ENCODE results near the gene RPL7A.
"Not testable (repeated sequence)": the region's sequence is repeated elsewhere in the genome, so short reads cannot be mapped to it uniquely, and the experiment has no call there.

Gene RPL7A

DNA sequence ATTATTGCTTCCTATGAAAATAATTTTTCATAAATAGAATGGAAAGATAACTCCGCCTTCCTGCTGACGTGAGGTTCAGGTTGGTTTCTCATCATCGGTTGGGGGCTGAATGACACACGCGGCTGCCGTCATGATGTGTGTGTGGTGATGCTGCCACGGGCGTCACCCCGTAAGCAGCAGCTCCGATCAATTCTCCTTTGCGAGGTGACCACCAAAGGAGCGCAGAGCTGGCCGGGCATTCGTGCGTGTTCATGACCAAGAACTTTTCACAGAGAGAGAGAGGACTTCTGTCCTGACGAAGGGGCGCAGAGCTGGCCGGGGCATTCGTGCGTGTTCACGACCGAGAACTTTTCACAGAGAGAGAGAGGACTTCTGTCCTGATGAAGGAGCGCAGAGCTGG is 42.3 kb upstream of the RPL7A start:
- TF ChIP-seq CTCF (conservative IDR thresholded peaks at IDR 0.05; ENCODE audit: low read depth, low read length), result no peak
- no peak for DNase-seq (ENCODE audit: low read depth)
- H3K4me3 ChIP-seq (ENCODE audit: low read length), result no peak overlapping the region

DNA sequence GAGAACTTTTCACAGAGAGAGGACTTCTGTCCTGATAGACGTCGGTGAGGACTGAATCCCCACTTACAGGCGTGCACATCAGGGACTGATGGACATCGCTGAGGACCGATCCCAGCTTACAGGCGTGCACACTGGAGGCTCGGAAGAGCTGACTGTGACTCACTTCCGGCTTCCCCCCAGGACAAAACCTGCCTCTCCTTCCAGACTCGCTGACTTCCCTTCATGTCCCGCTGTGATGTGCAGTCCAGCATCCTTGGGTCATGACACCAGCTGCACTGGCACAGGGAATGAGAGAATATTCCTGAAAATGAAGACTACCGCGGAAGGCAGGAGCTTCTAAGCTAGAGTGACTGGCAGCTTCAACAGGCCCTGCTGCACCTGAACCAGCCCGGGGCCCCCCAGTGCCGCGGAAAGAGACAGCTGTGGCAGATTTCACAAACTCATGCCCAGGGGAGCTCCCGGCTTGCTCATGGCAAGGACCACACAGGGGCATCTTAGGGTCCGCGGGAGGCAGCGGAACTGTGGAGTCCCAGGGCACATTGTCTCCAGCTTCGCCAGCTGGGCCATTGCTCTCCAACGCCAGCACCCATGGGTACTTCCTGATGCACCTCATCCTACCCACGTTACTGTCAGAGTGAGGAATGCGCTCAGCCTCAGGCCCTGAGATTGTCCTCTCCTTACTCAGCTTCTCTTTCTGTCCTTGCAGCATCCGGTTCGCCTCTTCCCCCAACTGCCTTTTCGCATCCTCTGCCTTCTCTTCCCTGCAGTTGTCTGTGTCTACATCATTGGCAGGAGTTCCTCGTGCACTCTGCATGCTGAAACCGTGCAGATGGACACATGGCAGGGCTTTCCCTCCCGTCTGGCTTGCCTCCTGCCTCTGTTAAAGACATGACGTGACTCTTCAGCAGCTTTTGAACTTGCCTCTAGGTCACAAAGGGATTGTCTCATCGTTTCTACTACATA is 41.5 kb upstream of the RPL7A start:
- H3K4me3 ChIP-seq (ENCODE audit: low read length), result no peak overlapping the region
- no peak for DNase-seq (ENCODE audit: low read depth)
- TF ChIP-seq CTCF (conservative IDR thresholded peaks at IDR 0.05; ENCODE audit: low read depth, low read length), result no peak

- no peak for TF ChIP-seq CTCF (conservative IDR thresholded peaks at IDR 0.05; ENCODE audit: low read depth, low read length)
Observed at GRCh38 chr9:133307301-133307700, 40.7 kb upstream of the RPL7A start.

GRCh38 chr9:133309608-133310007 is 38.4 kb upstream of the RPL7A start:
- no peak for TF ChIP-seq CTCF (conservative IDR thresholded peaks at IDR 0.05; ENCODE audit: low read depth, low read length)
- no peak for DNase-seq (ENCODE audit: low read depth)
- no peak overlapping the region for H3K4me3 ChIP-seq (ENCODE audit: low read length)

More at GRCh38 chr9:133307301-133307700, 40.7 kb upstream of the RPL7A start:
- H3K4me3 ChIP-seq (ENCODE audit: low read length), result no peak overlapping the region
- no peak for DNase-seq (ENCODE audit: low read depth)

GRCh38 chr9:133315997-133316396 is 32.0 kb upstream of the RPL7A start:
- no peak overlapping the region for H3K4me3 ChIP-seq (ENCODE audit: low read length)
- no peak for TF ChIP-seq CTCF (conservative IDR thresholded peaks at IDR 0.05; ENCODE audit: low read depth, low read length)
- DNase-seq (ENCODE audit: low read depth), result no peak

DNA sequence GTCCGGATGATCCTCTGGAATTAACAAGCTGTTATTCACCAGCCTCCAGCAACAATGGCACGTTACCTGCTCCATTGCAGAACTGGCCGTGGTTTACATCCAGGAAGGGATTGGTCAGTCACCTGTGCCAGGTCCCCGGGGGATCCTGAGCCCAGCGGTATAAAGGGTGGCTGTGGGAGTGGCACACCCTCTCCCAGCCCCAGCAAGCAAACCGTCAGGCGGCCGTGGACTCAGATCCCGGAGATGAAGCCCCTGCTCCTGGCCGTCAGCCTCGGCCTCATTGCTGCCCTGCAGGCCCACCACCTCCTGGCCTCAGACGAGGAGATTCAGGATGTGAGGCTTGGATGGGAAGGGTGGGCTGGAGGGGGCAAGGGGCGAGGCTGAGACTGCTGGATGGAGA is 30.5 kb upstream of the RPL7A start:
- H3K4me3 ChIP-seq (ENCODE audit: low read length); DNase-seq (ENCODE audit: low read depth): not testable (repeated sequence)

- no peak for TF ChIP-seq CTCF (conservative IDR thresholded peaks at IDR 0.05; ENCODE audit: low read depth, low read length)
- no peak for DNase-seq (ENCODE audit: low read depth)
- H3K4me3 ChIP-seq (ENCODE audit: low read length), result no peak overlapping the region
Observed at GRCh38 chr9:133320421-133320881, 27.6 kb upstream of the RPL7A start.

All from retinal pigment epithelial cell (primary cell).